Mesothelial cell of epicardium (in vitro differentiated cells): ENCODE results near the gene SERPINB3. TPM values are rescaled to one million over a fixed set of nuclear protein-coding genes. Genes with fewer than 3 reads are reported as not detected.
"Not testable (repeated sequence)": the region's sequence is repeated elsewhere in the genome, so short reads cannot be mapped to it uniquely, and the experiment has no call there.

Experiments used
- DNase-seq, 2 experiments: peaks; one replicate each; pipeline ENCODE4 v3.0.0; 2021; ENCODE audit warnings: low spot score in 2 of 2; ENCODE audit not compliant: unreplicated experiment in 2 of 2
- H3K27ac Mint-ChIP-seq: 2 replicates; pipeline ENCODE4 v1.8.0; 2021; ENCODE audit warnings: mixed read lengths
- H3K27me3 Mint-ChIP-seq: 2 replicates; pipeline ENCODE4 v1.8.0; 2021; ENCODE audit warnings: low read depth, mixed read lengths
- H3K36me3 Mint-ChIP-seq: 2 replicates; pipeline ENCODE4 v1.8.0; 2021; ENCODE audit warnings: mixed read lengths
- H3K4me1 Mint-ChIP-seq: 2 replicates; pipeline ENCODE4 v1.8.0; 2021; ENCODE audit warnings: mixed read lengths
- H3K4me3 Mint-ChIP-seq: 2 replicates; pipeline ENCODE4 v1.8.0; 2021; ENCODE audit warnings: mild to moderate bottlenecking, moderate library complexity, mixed read lengths
- H3K9me3 Mint-ChIP-seq: 2 replicates; pipeline ENCODE4 v1.8.0; 2021; ENCODE audit warnings: mixed read lengths
- CTCF ChIP-seq: fragments of 200-600 bp; sonication (generic); IDR thresholded peaks from one replicate; pipeline ENCODE4 v1.5.0; 2021; ENCODE audit warnings: antibody characterized with exemption; ENCODE audit not compliant: unreplicated experiment
- total RNA-seq: library from RNA; stranded (reverse); gene quantifications from 3 replicates; pipeline ENCODE4 v1.2.1, GENCODE V29; 2021

SERPINB3 gene
- total RNA-seq, 1 donor from 2014 or later = not detected

GRCh38 chr18:63664571-63664970 lies 2.9 kb upstream of the SERPINB3 start:
- Mint-ChIP-seq H3K27ac (no peak overlapping the region), H3K9me3 (peaks cover 36% of the 10 kb centered on the region), H3K4me1 (no peaks in the 10 kb centered on the region), H3K36me3 (no peaks in the 10 kb centered on the region), H3K27me3 (no peaks in the 10 kb centered on the region), H3K4me3 (no peak overlapping the region)
- no peak for TF ChIP-seq CTCF
- DNase-seq = no peak

GRCh38 chr18:63658920-63659319 lies 2.8 kb downstream of the SERPINB3 start:
- not testable (repeated sequence) for H3K27me3 Mint-ChIP-seq, H3K9me3 Mint-ChIP-seq, H3K27ac Mint-ChIP-seq, H3K36me3 Mint-ChIP-seq, DNase-seq, H3K4me1 Mint-ChIP-seq, H3K4me3 Mint-ChIP-seq

- H3K36me3 Mint-ChIP-seq, DNase-seq, H3K4me1 Mint-ChIP-seq, H3K27me3 Mint-ChIP-seq, H3K4me3 Mint-ChIP-seq, H3K9me3 Mint-ChIP-seq, H3K27ac Mint-ChIP-seq: not testable (repeated sequence)
These were observed 11.4 kb downstream of the SERPINB3 start for GRCh38 chr18:63650271-63650670.

GRCh38 chr18:63648241-63648640 lies 13.5 kb downstream of the SERPINB3 start:
- Mint-ChIP-seq H3K27ac (no peak overlapping the region), H3K27me3 (no peaks in the 10 kb centered on the region), H3K4me1 (peaks cover 5% of the 10 kb centered on the region), H3K4me3 (no peak overlapping the region), H3K9me3 (no peaks in the 10 kb centered on the region), H3K36me3 (no peaks in the 10 kb centered on the region)
- TF ChIP-seq CTCF = no peak
- no peak for DNase-seq

GRCh38 chr18:63646936-63647335 lies 14.8 kb downstream of the SERPINB3 start:
- Mint-ChIP-seq H3K9me3 (no peaks in the 10 kb centered on the region), H3K27ac (no peak overlapping the region), H3K4me1 (peaks cover 5% of the 10 kb centered on the region), H3K36me3 (no peaks in the 10 kb centered on the region), H3K4me3 (no peak overlapping the region), H3K27me3 (no peaks in the 10 kb centered on the region)
- no peak for DNase-seq
- TF ChIP-seq CTCF = no peak

GRCh38 chr18:63644694-63645093 lies 17.0 kb downstream of the SERPINB3 start:
- H3K36me3 Mint-ChIP-seq, H3K27ac Mint-ChIP-seq, H3K9me3 Mint-ChIP-seq, H3K4me1 Mint-ChIP-seq, H3K4me3 Mint-ChIP-seq, H3K27me3 Mint-ChIP-seq, DNase-seq: not testable (repeated sequence)

GRCh38 chr18:63644142-63644541 lies 17.6 kb downstream of the SERPINB3 start, which contains the start of gene SERPINB4:
Gene SERPINB4, minus strand, starts transcription at chr18:63644256. Its CDS starts 679 bp downstream, at chr18:63643577.
- H3K36me3 Mint-ChIP-seq, H3K27me3 Mint-ChIP-seq, H3K27ac Mint-ChIP-seq, DNase-seq, H3K9me3 Mint-ChIP-seq, H3K4me1 Mint-ChIP-seq, H3K4me3 Mint-ChIP-seq: not testable (repeated sequence)

GRCh38 chr18:63642668-63643356 lies 18.9 kb downstream of the SERPINB3 start:
- H3K9me3 Mint-ChIP-seq, H3K27me3 Mint-ChIP-seq, H3K36me3 Mint-ChIP-seq, H3K27ac Mint-ChIP-seq, H3K4me1 Mint-ChIP-seq, H3K4me3 Mint-ChIP-seq, DNase-seq: not testable (repeated sequence)

- H3K27ac Mint-ChIP-seq, H3K4me1 Mint-ChIP-seq: not testable (repeated sequence)
These were observed 20.5 kb downstream of the SERPINB3 start for GRCh38 chr18:63641157-63641680.

More at GRCh38 chr18:63641157-63641680, 20.5 kb downstream of the SERPINB3 start:
- DNase-seq, H3K4me3 Mint-ChIP-seq, H3K27me3 Mint-ChIP-seq, H3K36me3 Mint-ChIP-seq: not testable (repeated sequence)
- H3K9me3 Mint-ChIP-seq = peaks cover 13% of the 10 kb centered on the region
